PC-9 (cell line): ENCODE results near the gene ARIH2. TPM values are rescaled to one million over a fixed set of nuclear protein-coding genes. Genes with fewer than 3 reads are reported as not detected.

Experiments
- BruUV-seq: library from RNA; stranded (reverse); fragments of 400-500 nt; replicated peaks from 2 replicates; lab custom pipeline; 2021; lab: Mats Ljungman, UMichigan
- CTCF ChIA-PET: fragments of 300-600 bp; sonication (Branson Sonifier 250); formaldehyde crosslinking; loops from one replicate; lab custom pipeline; 2022; ENCODE audit warnings: antibody characterized with exemption; lab: Charles Lee
- POLR2A ChIA-PET: fragments of 300-600 bp; sonication (Branson Sonifier 250); formaldehyde crosslinking; loops from one replicate; lab custom pipeline; 2022; ENCODE audit warnings: antibody characterized with exemption; ENCODE audit not compliant: unreplicated experiment; lab: Charles Lee
- DNase-seq, 2 experiments: peaks; one replicate each; pipeline versions ENCODE4 v3.0.0 to v3.0.0-alpha.2; 2015 to 2022; ENCODE audit warnings: mixed read lengths in 1 of 2
- H2AFZ ChIP-seq: fragments of 200-600 bp; sonication (generic); 2 replicates; pipeline ENCODE4 v1.8.1; 2017; ENCODE audit warnings: antibody characterized with exemption
- H3F3A ChIP-seq: fragments of 200-600 bp; sonication (generic); 2 replicates; pipeline ENCODE4 v1.8.1; 2017; ENCODE audit warnings: antibody characterized with exemption, mild to moderate bottlenecking, low read depth; ENCODE audit not compliant: insufficient read depth
- H3K27ac ChIP-seq: fragments of 200-600 bp; sonication (generic); 2 replicates; pipeline ENCODE4 v1.6.1; 2016; ENCODE audit warnings: mixed run types
- H3K27me3 ChIP-seq: fragments of 200-600 bp; sonication (generic); 2 replicates; pipeline ENCODE4 v1.6.1; 2016; ENCODE audit warnings: low read depth, mixed run types; ENCODE audit not compliant: insufficient read depth
- H3K36me3 ChIP-seq: fragments of 200-600 bp; sonication (generic); 2 replicates; pipeline ENCODE4 v1.6.1; 2016; ENCODE audit warnings: low read depth, mixed run types
- H3K4me1 ChIP-seq: fragments of 200-600 bp; sonication (generic); replicated peaks from 2 replicates; pipeline ENCODE4 v1.6.1; 2016; ENCODE audit warnings: mixed run types; ENCODE audit not compliant: insufficient read depth
- H3K4me2 ChIP-seq: fragments of 200-600 bp; sonication (generic); 2 replicates; pipeline ENCODE4 v1.6.1; 2017; ENCODE audit warnings: mixed run types
- H3K4me3 ChIP-seq: fragments of 200-600 bp; sonication (generic); 2 replicates; pipeline ENCODE4 v1.6.1; 2016; ENCODE audit warnings: mixed run types
- H3K79me2 ChIP-seq: fragments of 200-600 bp; sonication (generic); 2 replicates; pipeline ENCODE4 v1.6.1; 2017; ENCODE audit warnings: low read depth, mixed run types
- H3K9me2 ChIP-seq: fragments of 200-600 bp; sonication (generic); 2 replicates; pipeline ENCODE4 v1.8.1; 2017; ENCODE audit warnings: mild to moderate bottlenecking; ENCODE audit not compliant: insufficient read depth
- H3K9me3 ChIP-seq: fragments of 200-600 bp; sonication (generic); 2 replicates; pipeline ENCODE4 v1.8.1; 2016; ENCODE audit warnings: low read depth; ENCODE audit not compliant: insufficient read depth
- H4K20me1 ChIP-seq: fragments of 200-600 bp; sonication (generic); 2 replicates; pipeline ENCODE4 v1.8.1; 2017; ENCODE audit not compliant: insufficient read depth
- CTCF ChIP-seq: fragments of 200-600 bp; sonication (generic); conservative IDR thresholded peaks from 2 replicates; pipeline ENCODE4 v1.6.1; 2017; ENCODE audit warnings: mixed run types, antibody characterized with exemption, mild to moderate bottlenecking, moderate library complexity
- EZH2 ChIP-seq: fragments of 200-600 bp; sonication (generic); IDR thresholded peaks from 2 replicates; pipeline ENCODE4 v1.8.0; 2017; ENCODE audit warnings: antibody characterized with exemption, low read depth
- intact Hi-C: fragments of 100-400 bp; cut with micrococcal nuclease; formaldehyde crosslinking; loops from one replicate; pipeline ENCODE4 v1.10.0; 2022; ENCODE audit not compliant: unreplicated experiment
- total RNA-seq: library from RNA; stranded (reverse); gene quantifications from 2 replicates; pipeline ENCODE4 v1.2.3, GENCODE V29; 2021

The ARIH2 gene
- total RNA-seq, 1 experiment from 2014 or later, result 86.1 TPM

GRCh38 chr3:48885753-48886152 is 32.9 kb upstream of the ARIH2 start:
- Histone ChIP-seq H3F3A (no peaks in the 10 kb centered on the region; the same call in 1 of the 2 replicates), H3K79me2 (no peaks in the 10 kb centered on the region), H3K4me2 (no peak overlapping the region), H3K4me1 (no peaks in the 10 kb centered on the region), H3K9me3 (no peaks in the 10 kb centered on the region), H2AFZ (no peak overlapping the region), H3K27me3 (no peaks in the 10 kb centered on the region), H3K36me3 (no peaks in the 10 kb centered on the region), H3K27ac (no peak overlapping the region), H3K4me3 (no peak overlapping the region), H4K20me1 (no peaks in the 10 kb centered on the region), H3K9me2 (no peaks in the 10 kb centered on the region)
- intact Hi-C loops, result no loop called here
- no TSS peak for BruUV-seq
- TF ChIP-seq CTCF (no peak), EZH2 (no peak)
- DNase-seq, result no peak
- ChIA-PET POLR2A (no interaction called here), CTCF (no interaction called here)

GRCh38 chr3:48891606-48892005 is 27.0 kb upstream of the ARIH2 start:
- CTCF ChIA-PET, result no interaction called here
- Histone ChIP-seq H3K36me3 (no peaks in the 10 kb centered on the region), H3K4me3 (no peak overlapping the region), H3K27me3 (no peaks in the 10 kb centered on the region), H3K27ac (no peak overlapping the region), H3K4me1 (peaks cover under 1% of the 10 kb centered on the region), H3F3A (peaks cover 2% of the 10 kb centered on the region; the same call in 1 of the 2 replicates), H3K79me2 (no peaks in the 10 kb centered on the region), H4K20me1 (no peaks in the 10 kb centered on the region), H3K4me2 (no peak overlapping the region), H3K9me3 (no peaks in the 10 kb centered on the region), H3K9me2 (no peaks in the 10 kb centered on the region), H2AFZ (no peak overlapping the region)
- POLR2A ChIA-PET, result no interaction called here
- intact Hi-C loops, result no loop called here
- no TSS peak for BruUV-seq
- TF ChIP-seq CTCF (no peak), EZH2 (no peak)
- DNase-seq, result no peak

- Histone ChIP-seq H3K4me1 (peaks cover 26% of the 10 kb centered on the region), H3K4me3 (no peak overlapping the region), H3F3A (peaks cover 23% of the 10 kb centered on the region; the same call in 1 of the 2 replicates), H2AFZ (no peak overlapping the region), H3K9me2 (no peaks in the 10 kb centered on the region), H3K36me3 (no peaks in the 10 kb centered on the region), H3K4me2 (no peak overlapping the region), H3K27ac (no peak overlapping the region), H3K79me2 (no peaks in the 10 kb centered on the region), H3K27me3 (no peaks in the 10 kb centered on the region), H3K9me3 (no peaks in the 10 kb centered on the region), H4K20me1 (no peaks in the 10 kb centered on the region)
- DNase-seq, result no peak
- BruUV-seq, result no TSS peak
- intact Hi-C loops, result no loop called here
- TF ChIP-seq CTCF, result no peak
- no peak for TF ChIP-seq EZH2
- POLR2A ChIA-PET, result no interaction called here
- CTCF ChIA-PET, result interaction anchor here (0.6 kb wide), 1 partner anchor 56 kb away, joined by 3 read pairs; no protein-coding TSS in a partner anchor
These were observed 24.1 kb upstream of the ARIH2 start for GRCh38 chr3:48894516-48894915.
